ENCODE results near the gene LATS2. TPM values are rescaled to one million over a fixed set of nuclear protein-coding genes. Genes with fewer than 3 reads are reported as not detected.

LATS2 gene
- polyA plus RNA-seq, result 1 to 10 TPM; 1.1 to 5.0 (median 2.9) TPM
- long read RNA-seq, donor 1, full-length matches to known transcripts, result 1 of 1 reads
- long read RNA-seq, donor 1, partial matches to known transcripts, result 0 of 1 reads
- long read RNA-seq, donor 1, other reads (novel, unspliced or antisense), result 0 of 1 reads
- long read RNA-seq, donor 2, result 0 reads
- long read RNA-seq, donor 3, partial matches to known transcripts, result 15 of 15 reads
- long read RNA-seq, donor 3, other reads (novel, unspliced or antisense), result 0 of 15 reads
- long read RNA-seq, donor 4, result 0 reads
- long read RNA-seq, donor 5, result 0 reads
- long read RNA-seq, donor 6, result 0 reads
- long read RNA-seq, donor 7, result 0 reads
- long read RNA-seq, donor 8, result 0 reads
- long read RNA-seq, donor 9, result 0 reads
- long read RNA-seq, donor 10, full-length matches to known transcripts, result 2 of 2 reads
- long read RNA-seq, donor 10, partial matches to known transcripts, result 0 of 2 reads
- long read RNA-seq, donor 10, other reads (novel, unspliced or antisense), result 0 of 2 reads

DNA sequence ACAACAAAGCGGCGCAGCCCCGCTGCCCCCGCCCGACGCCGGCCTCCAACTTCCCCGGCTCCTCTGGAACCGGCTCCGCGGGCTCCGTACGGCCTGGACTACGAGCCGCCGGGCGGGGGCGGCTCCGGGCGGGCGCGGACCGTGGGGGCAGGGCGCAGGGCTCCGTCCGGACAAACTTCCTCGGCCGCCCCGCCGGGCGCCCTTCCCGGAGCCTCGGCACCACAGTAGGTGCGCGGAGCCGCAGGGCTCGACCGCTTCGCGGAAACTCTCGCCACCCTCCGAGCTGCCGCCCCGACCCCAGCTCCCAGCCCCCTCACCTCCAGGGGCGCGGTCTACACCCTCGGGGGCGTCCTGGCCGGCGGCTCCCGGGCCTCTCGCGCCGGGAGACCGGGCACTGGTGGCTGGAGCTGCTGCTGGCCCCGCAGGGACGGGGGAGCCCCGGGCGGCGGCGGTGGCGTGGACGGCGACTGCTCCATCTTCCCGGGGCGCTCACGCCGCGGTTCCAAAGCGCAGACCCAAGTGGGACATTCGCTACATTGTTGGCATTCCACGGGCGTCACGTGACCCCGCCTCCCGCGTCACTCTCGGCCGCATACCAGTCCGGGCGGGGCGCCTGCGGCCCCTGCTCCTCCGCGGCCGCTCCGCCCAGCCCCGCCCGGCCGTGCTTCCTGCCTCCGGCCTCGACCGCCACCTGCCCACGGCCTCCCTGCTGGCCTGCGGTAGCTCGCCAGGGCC lies at the start of gene LATS2:
Gene LATS2, minus strand, starts transcription at position 558 of the 735 bp plus-strand sequence. CDS start 15,560 bp downstream, outside the sequence.
- Histone ChIP-seq H3K4me1 (ENCODE audit: control insufficient read depth in 3 of 3, insufficient read depth in 2 of 3, low read depth in 1 of 3, low read length in 2 of 3) (no peaks in the 10 kb centered on the region), H3K4me3 (ENCODE audit: low read depth in 1 of 3, low read length in 3 of 3) (peak within 1 kb of the TSS; percentile 49 to 95 (median 80)), H3K27ac (ENCODE audit: low read depth in 1 of 3, low read length in 2 of 3) (peak within 1 kb of the TSS; percentile 71 to 96 (median 79)), H3K36me3 (ENCODE audit: control insufficient read depth in 3 of 3, insufficient read depth in 2 of 3, low read depth in 1 of 3, low read length in 3 of 3) (no peaks in the 10 kb centered on the region), H3K27me3 (ENCODE audit: control insufficient read depth in 3 of 3, insufficient read depth in 3 of 3, low read length in 3 of 3) (peaks cover 4 to 13% (median 7%) of the 10 kb centered on the region in 3 donors), H3K9me3 (ENCODE audit: control insufficient read depth in 2 of 2, insufficient read depth in 1 of 2, low read depth in 1 of 2, low read length in 1 of 2) (no peaks in the 10 kb centered on the region)
- peak; percentile 80 to 94 for DNase-seq
- no peak for FAIRE-seq
- 1% methylated on average over 44 to 96 of the region's 96 CpGs for WGBS, 3 donors

DNA sequence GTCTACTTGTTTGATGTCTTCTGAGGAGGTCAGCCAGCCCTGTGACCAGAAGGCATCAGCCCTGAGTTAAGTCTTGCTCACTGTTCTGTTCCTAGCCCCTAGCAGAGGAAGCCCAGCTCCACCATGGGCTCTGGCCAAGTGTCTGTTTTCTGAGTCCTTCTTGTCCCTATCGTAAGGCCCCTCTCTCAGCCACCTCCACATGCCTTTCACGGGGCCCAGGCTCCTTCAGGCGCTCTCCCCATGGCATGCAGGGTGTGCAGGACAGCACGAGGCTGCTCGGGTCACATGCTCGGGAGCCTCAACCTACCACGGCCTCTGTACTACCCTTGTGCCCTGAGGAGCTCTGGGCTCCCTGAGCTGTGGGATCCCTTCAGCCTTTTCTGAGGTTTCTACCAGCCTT lies 47.8 kb upstream of the LATS2 start:
- Histone ChIP-seq H3K9me3 (ENCODE audit: control insufficient read depth in 2 of 2, insufficient read depth in 1 of 2, low read depth in 1 of 2, low read length in 1 of 2) (no peaks in the 10 kb centered on the region), H3K27ac (ENCODE audit: low read depth in 1 of 3, low read length in 2 of 3) (no peak overlapping the region), H3K4me1 (ENCODE audit: control insufficient read depth in 3 of 3, insufficient read depth in 2 of 3, low read depth in 1 of 3, low read length in 2 of 3) (no peaks in the 10 kb centered on the region), H3K36me3 (ENCODE audit: control insufficient read depth in 3 of 3, insufficient read depth in 2 of 3, low read depth in 1 of 3, low read length in 3 of 3) (no peaks in the 10 kb centered on the region), H3K4me3 (ENCODE audit: low read depth in 1 of 3, low read length in 3 of 3) (no peak overlapping the region), H3K27me3 (ENCODE audit: control insufficient read depth in 3 of 3, insufficient read depth in 3 of 3, low read length in 3 of 3) (no peaks in the 10 kb centered on the region)
- no peak for FAIRE-seq
- no peak for DNase-seq
- WGBS, 3 donors, result 78 to 89% (median 89%) methylated on average over 7 of the region's 7 CpGs

DNA sequence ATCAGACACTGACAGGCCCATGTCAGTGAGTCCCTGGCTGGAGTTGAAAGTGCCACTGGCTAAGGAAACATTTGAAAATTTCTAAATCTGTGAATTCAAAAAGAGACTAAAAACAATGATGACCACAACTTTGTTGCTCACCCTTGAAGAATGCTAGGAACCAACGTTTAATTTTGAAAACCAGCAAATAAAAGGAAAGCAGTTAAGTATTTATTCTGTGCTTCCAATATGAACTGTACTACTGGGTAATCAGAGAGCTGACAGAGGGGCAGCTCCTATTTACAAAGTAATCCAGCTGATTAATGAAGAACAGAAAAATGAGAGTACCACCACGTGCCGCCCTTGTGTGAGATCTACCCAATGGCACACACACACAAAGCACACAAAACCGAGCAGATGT lies 44.7 kb upstream of the LATS2 start:
- 27 to 47% (median 30%) methylated on average over 4 of the region's 4 CpGs for WGBS, 3 donors
- Histone ChIP-seq H3K27me3 (ENCODE audit: control insufficient read depth in 3 of 3, insufficient read depth in 3 of 3, low read length in 3 of 3) (no peaks in the 10 kb centered on the region), H3K4me3 (ENCODE audit: low read depth in 1 of 3, low read length in 3 of 3) (no peak overlapping the region), H3K27ac (ENCODE audit: low read depth in 1 of 3, low read length in 2 of 3) (no peak overlapping the region), H3K36me3 (ENCODE audit: control insufficient read depth in 3 of 3, insufficient read depth in 2 of 3, low read depth in 1 of 3, low read length in 3 of 3) (no peaks in the 10 kb centered on the region), H3K4me1 (ENCODE audit: control insufficient read depth in 3 of 3, insufficient read depth in 2 of 3, low read depth in 1 of 3, low read length in 2 of 3) (no peaks in the 10 kb centered on the region), H3K9me3 (ENCODE audit: control insufficient read depth in 2 of 2, insufficient read depth in 1 of 2, low read depth in 1 of 2, low read length in 1 of 2) (no peaks in the 10 kb centered on the region)
- DNase-seq (no peak), FAIRE-seq (no peak)

DNA sequence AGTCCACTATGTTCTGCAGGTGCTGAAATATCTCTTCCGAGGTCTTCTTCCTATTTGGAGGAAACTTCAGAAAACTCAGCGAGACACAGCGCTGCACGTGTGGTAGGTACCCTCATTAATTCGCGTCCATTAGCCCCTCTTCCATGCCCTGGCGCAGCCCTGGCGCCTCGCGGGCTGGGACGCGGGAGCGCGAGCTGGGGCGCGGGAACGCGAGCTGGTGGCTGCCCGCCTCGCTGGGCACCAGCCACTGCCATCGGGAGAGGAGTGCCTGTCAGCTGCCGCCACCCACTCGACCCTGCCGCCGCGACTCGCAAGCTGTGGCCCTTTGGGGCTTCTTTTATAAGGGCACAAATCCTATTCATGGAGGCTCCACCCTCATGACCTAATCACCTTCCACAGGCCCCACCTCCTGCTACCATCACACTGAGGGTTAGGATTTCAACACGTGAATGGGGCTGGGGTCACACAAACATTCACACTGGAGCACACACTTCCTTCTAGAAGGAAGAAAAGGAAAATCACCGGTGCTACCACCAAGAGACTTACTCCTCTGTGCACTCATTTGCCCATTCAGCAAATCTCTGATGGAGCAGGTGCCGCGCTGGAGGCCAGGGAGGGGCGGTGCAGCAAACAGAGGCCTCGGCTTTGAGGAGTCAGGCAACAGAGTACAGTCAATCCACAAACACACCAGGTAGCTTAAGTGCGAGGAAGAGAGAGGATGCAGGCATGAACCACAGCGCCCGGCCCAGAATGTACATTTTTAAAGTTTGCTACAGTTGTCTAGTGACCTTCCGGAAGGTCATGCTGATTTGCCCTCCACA lies 43.0 kb upstream of the LATS2 start:
- H3K9me3 ChIP-seq (ENCODE audit: control insufficient read depth in 2 of 2, insufficient read depth in 1 of 2, low read depth in 1 of 2, low read length in 1 of 2), result no peaks in the 10 kb centered on the region
- no peak overlapping the region for H3K4me3 ChIP-seq (ENCODE audit: low read depth in 1 of 3, low read length in 3 of 3)
- H3K4me1 ChIP-seq (ENCODE audit: control insufficient read depth in 3 of 3, insufficient read depth in 2 of 3, low read depth in 1 of 3, low read length in 2 of 3), result no peaks in the 10 kb centered on the region
- FAIRE-seq (no peak), DNase-seq (no peak)
- H3K27ac ChIP-seq (ENCODE audit: low read depth in 1 of 3, low read length in 2 of 3), result no peak overlapping the region
- H3K36me3 ChIP-seq (ENCODE audit: control insufficient read depth in 3 of 3, insufficient read depth in 2 of 3, low read depth in 1 of 3, low read length in 3 of 3), result no peaks in the 10 kb centered on the region
- H3K27me3 ChIP-seq (ENCODE audit: control insufficient read depth in 3 of 3, insufficient read depth in 3 of 3, low read length in 3 of 3), result no peaks in the 10 kb centered on the region
- 92 to 94% (median 94%) methylated on average over 33 to 37 of the region's 37 CpGs for WGBS, 3 donors

DNA sequence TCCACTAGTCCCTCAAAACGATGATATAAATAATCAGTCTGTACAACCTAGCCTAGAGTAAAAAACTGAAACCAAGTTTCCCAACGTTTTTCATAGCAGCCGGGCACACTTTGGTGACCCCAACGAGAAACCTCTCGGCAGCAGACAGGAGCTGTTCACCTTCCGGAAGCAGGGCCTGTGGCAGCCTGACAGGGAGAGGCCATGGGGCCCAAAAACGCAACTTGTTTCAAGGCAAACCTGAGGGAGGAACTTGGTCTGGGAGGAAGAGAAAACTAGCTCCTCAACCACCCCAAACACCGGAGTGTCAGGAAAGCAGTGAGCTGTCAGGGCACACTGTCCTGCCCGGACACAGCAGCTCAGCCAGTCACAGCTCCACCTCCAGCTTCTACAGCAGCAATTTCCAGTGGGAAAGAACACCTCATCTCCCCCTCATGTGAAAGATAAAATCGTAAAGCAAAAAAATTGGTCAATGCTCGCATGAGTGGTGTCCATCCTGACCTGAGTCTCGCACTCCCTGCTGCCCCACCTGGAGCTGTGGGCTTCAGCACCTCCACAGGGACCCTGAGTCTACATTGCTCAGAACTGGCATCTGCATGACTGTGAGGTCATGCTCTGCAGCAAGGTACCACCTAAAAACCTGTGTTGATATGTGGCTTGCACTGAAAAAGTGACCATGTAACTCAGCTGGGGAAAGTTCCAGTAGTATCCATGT lies 40.6 kb upstream of the LATS2 start:
- WGBS, 3 donors, result 82 to 84% (median 82%) methylated on average over 12 of the region's 12 CpGs
- Histone ChIP-seq H3K9me3 (ENCODE audit: control insufficient read depth in 2 of 2, insufficient read depth in 1 of 2, low read depth in 1 of 2, low read length in 1 of 2) (no peaks in the 10 kb centered on the region), H3K36me3 (ENCODE audit: control insufficient read depth in 3 of 3, insufficient read depth in 2 of 3, low read depth in 1 of 3, low read length in 3 of 3) (no peaks in the 10 kb centered on the region), H3K27ac (ENCODE audit: low read depth in 1 of 3, low read length in 2 of 3) (no peak overlapping the region), H3K4me1 (ENCODE audit: control insufficient read depth in 3 of 3, insufficient read depth in 2 of 3, low read depth in 1 of 3, low read length in 2 of 3) (no peaks in the 10 kb centered on the region), H3K27me3 (ENCODE audit: control insufficient read depth in 3 of 3, insufficient read depth in 3 of 3, low read length in 3 of 3) (no peaks in the 10 kb centered on the region), H3K4me3 (ENCODE audit: low read depth in 1 of 3, low read length in 3 of 3) (no peak overlapping the region)
- DNase-seq, result no peak
- FAIRE-seq, result no peak

DNA sequence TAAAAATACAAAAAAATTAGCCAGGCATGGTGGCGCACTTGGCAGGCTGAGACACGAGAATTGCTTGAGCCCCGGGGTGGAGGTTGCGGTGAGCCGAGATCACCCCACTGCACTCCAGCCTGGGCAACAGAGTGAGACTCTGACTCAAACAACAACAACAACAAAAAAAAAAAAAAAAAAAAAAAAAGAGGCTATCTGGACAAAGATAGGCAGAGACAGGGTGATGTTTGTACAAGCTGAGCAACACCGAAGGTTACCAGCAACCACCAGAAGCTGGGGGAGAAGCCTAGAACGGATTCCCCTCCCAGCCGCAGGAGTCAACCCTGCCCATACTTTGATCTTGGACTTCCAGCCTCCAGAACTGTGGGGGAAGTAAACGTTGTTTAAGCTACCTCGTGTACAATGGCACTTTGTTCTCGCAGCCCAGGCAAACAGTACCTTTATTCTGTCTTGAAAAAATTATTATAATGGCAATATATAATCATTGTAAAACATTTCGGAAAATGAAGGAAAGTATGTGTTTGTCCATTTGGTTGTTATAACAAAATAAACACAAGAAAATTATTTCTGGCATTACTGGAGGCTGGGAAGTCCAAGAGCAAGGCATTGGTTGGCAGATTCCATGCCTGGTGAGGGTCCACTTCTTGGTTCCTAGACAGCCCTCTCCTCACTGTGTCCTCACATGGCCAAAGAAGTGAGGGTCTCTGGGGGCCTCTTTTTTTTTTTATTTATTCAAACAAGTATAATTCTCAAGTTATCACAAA lies 39.8 kb upstream of the LATS2 start:
- H3K27ac ChIP-seq (ENCODE audit: low read depth in 1 of 3, low read length in 2 of 3), result no peak overlapping the region
- no peak for DNase-seq
- FAIRE-seq, result no peak
- no peaks in the 10 kb centered on the region for H3K36me3 ChIP-seq (ENCODE audit: control insufficient read depth in 3 of 3, insufficient read depth in 2 of 3, low read depth in 1 of 3, low read length in 3 of 3)
- H3K4me3 ChIP-seq (ENCODE audit: low read depth in 1 of 3, low read length in 3 of 3), result no peak overlapping the region
- no peaks in the 10 kb centered on the region for H3K4me1 ChIP-seq (ENCODE audit: control insufficient read depth in 3 of 3, insufficient read depth in 2 of 3, low read depth in 1 of 3, low read length in 2 of 3)
- no peaks in the 10 kb centered on the region for H3K9me3 ChIP-seq (ENCODE audit: control insufficient read depth in 2 of 2, insufficient read depth in 1 of 2, low read depth in 1 of 2, low read length in 1 of 2)
- no peaks in the 10 kb centered on the region for H3K27me3 ChIP-seq (ENCODE audit: control insufficient read depth in 3 of 3, insufficient read depth in 3 of 3, low read length in 3 of 3)
- whole genome bisulfite sequencing, 3 donors, result 68 to 81% (median 72%) methylated on average over 12 of the region's 12 CpGs

DNA sequence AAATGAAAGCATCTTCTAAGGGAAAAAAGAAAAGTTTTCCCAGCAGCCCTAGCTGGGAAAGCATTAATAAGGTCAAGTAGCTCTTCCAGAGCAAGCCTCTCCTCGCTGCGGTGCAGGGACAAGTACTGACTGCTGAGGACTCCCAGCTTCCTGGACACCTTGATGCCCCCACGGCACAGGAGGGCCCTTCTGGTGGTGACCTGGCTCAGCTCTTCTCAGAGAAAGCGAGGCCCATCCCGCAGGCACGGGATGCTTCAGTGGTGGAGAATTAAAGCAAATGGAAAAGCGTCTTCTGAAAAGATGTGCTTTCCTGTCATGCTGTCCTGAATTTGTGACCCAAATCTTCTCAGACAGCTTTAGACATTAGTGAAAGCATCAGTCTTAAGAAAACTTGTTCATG lies 38.8 kb upstream of the LATS2 start:
- 87 to 92% (median 89%) methylated on average over 7 of the region's 7 CpGs for WGBS, 3 donors
- no peaks in the 10 kb centered on the region for H3K9me3 ChIP-seq (ENCODE audit: control insufficient read depth in 2 of 2, insufficient read depth in 1 of 2, low read depth in 1 of 2, low read length in 1 of 2)
- FAIRE-seq, result no peak

More for the DNA sequence above, 38.8 kb upstream of the LATS2 start:
- DNase-seq, result no peak
- Histone ChIP-seq H3K4me3 (ENCODE audit: low read depth in 1 of 3, low read length in 3 of 3) (no peak overlapping the region), H3K27me3 (ENCODE audit: control insufficient read depth in 3 of 3, insufficient read depth in 3 of 3, low read length in 3 of 3) (no peaks in the 10 kb centered on the region), H3K27ac (ENCODE audit: low read depth in 1 of 3, low read length in 2 of 3) (no peak overlapping the region), H3K36me3 (ENCODE audit: control insufficient read depth in 3 of 3, insufficient read depth in 2 of 3, low read depth in 1 of 3, low read length in 3 of 3) (no peaks in the 10 kb centered on the region), H3K4me1 (ENCODE audit: control insufficient read depth in 3 of 3, insufficient read depth in 2 of 3, low read depth in 1 of 3, low read length in 2 of 3) (no peaks in the 10 kb centered on the region)
